ENCODE data around the gene TICAM2.
A peak's percentile ranks its signal among the peaks of the same experiment; 100 is the strongest.

The TICAM2 gene

DNA sequence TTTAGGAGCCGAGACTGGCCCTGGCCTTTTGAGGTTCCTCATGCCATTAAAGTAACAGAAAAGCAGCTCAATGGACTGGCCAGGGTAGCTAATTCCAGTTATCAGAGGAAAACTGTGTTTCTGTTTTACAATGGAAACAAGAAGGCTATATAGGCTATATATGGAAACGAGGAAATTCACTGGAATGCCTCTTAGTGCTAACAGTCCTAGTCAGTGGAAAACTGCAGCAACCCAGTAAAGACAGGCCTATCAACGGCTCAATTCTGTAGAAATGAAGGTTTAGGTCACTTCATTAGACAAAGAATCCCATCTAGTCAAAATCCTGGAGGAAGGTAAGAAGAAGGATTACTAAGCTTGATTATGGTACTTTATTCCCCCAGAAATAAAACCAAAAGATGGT is 3.2 kb upstream of the TICAM2 start:
- H3K27me3 ChIP-seq (ENCODE audit: control insufficient read depth, insufficient read depth, low read length) = no peaks in the 10 kb centered on the region
- H3K36me3 ChIP-seq (ENCODE audit: control insufficient read depth, low read depth, low read length) = no peaks in the 10 kb centered on the region
- H3K9me3 ChIP-seq (ENCODE audit: control insufficient read depth, low read depth, low read length) = no peaks in the 10 kb centered on the region
- H3K9ac ChIP-seq (ENCODE audit: low read length) = no peak overlapping the region
- peaks cover 7% of the 10 kb centered on the region for H3K4me1 ChIP-seq (ENCODE audit: control insufficient read depth, low read depth, low read length)
- no peak overlapping the region for H3K4me3 ChIP-seq (ENCODE audit: low read length)
- no peak overlapping the region for H3K27ac ChIP-seq (ENCODE audit: low read length)

DNA sequence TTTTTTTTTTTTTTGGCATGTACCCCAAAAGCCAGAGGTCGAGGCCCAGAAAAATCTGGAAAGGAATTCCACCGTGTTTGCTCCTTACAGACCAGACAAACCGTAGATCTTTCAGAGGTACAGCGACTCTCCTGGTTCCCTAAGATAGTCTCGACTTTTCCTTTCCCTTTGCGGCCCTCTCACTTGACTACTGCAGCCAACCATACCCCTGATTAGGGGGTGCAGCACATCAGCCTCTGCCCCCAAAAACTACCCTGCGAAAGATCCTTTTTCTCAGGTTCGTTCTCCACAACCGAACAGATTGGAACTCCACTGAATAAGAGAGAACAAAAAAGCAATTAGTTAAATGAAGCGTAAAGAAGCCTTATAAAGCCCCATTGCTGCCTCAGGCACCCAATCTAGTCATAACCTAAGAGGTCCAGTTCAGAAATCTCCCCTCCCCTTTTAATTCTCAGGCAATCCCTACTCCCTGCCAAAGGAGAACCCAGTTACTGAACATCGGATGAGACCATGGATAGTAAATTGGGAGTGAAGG is 379 bp upstream of the TICAM2 start:
- Histone ChIP-seq H3K4me1 (ENCODE audit: control insufficient read depth, low read depth, low read length) (peaks cover 4% of the 10 kb centered on the region), H3K36me3 (ENCODE audit: control insufficient read depth, low read depth, low read length) (no peaks in the 10 kb centered on the region), H3K9ac (ENCODE audit: low read length) (no peak overlapping the region), H3K27ac (ENCODE audit: low read length) (no peak overlapping the region), H3K4me3 (ENCODE audit: low read length) (peak overlapping the region; percentile 49), H3K27me3 (ENCODE audit: control insufficient read depth, insufficient read depth, low read length) (no peaks in the 10 kb centered on the region), H3K9me3 (ENCODE audit: control insufficient read depth, low read depth, low read length) (no peaks in the 10 kb centered on the region)

- Histone ChIP-seq H3K4me3 (ENCODE audit: low read length) (no peak overlapping the region), H3K27ac (ENCODE audit: low read length) (no peak overlapping the region), H3K9ac (ENCODE audit: low read length) (no peak overlapping the region), H3K4me1 (ENCODE audit: control insufficient read depth, low read depth, low read length) (peaks cover 4% of the 10 kb centered on the region), H3K36me3 (ENCODE audit: control insufficient read depth, low read depth, low read length) (no peaks in the 10 kb centered on the region), H3K27me3 (ENCODE audit: control insufficient read depth, insufficient read depth, low read length) (no peaks in the 10 kb centered on the region), H3K9me3 (ENCODE audit: control insufficient read depth, low read depth, low read length) (no peaks in the 10 kb centered on the region)
Observed at GRCh38 chr5:115600766-115601165, 1.5 kb downstream of the TICAM2 start.

GRCh38 chr5:115599924-115600323 is 2.4 kb downstream of the TICAM2 start:
- Histone ChIP-seq H3K27ac (ENCODE audit: low read length) (no peak overlapping the region), H3K4me1 (ENCODE audit: control insufficient read depth, low read depth, low read length) (peaks cover 4% of the 10 kb centered on the region), H3K9ac (ENCODE audit: low read length) (no peak overlapping the region), H3K36me3 (ENCODE audit: control insufficient read depth, low read depth, low read length) (no peaks in the 10 kb centered on the region), H3K27me3 (ENCODE audit: control insufficient read depth, insufficient read depth, low read length) (no peaks in the 10 kb centered on the region), H3K9me3 (ENCODE audit: control insufficient read depth, low read depth, low read length) (no peaks in the 10 kb centered on the region), H3K4me3 (ENCODE audit: low read length) (no peak overlapping the region)

DNA sequence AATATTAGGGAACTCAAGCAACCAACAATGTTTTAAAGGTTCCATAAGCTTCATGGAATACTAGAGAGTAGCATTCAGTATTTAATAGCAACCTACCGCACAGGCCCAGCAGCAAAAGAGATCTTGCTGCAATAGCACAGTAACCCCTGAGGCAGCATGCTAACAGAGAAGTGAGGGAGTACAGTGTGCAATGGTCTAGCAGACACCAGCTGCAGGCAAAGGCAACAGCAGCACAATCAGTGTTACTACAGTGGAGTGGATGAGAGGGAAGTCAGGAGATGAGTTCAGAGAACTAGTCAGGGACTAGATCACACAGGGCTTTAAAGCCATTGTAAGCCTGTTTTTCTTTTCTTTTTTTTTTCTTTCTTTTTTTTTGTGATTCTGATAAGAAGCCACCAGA is 2.8 kb downstream of the TICAM2 start:
- Histone ChIP-seq H3K9me3 (ENCODE audit: control insufficient read depth, low read depth, low read length) (no peaks in the 10 kb centered on the region), H3K4me1 (ENCODE audit: control insufficient read depth, low read depth, low read length) (peaks cover 4% of the 10 kb centered on the region), H3K4me3 (ENCODE audit: low read length) (no peak overlapping the region), H3K36me3 (ENCODE audit: control insufficient read depth, low read depth, low read length) (no peaks in the 10 kb centered on the region), H3K27ac (ENCODE audit: low read length) (no peak overlapping the region), H3K27me3 (ENCODE audit: control insufficient read depth, insufficient read depth, low read length) (no peaks in the 10 kb centered on the region), H3K9ac (ENCODE audit: low read length) (no peak overlapping the region)

GRCh38 chr5:115594128-115595047 is 7.9 kb downstream of the TICAM2 start:
- Histone ChIP-seq H3K27ac (ENCODE audit: low read length) (no peak overlapping the region), H3K4me3 (ENCODE audit: low read length) (no peak overlapping the region), H3K27me3 (ENCODE audit: control insufficient read depth, insufficient read depth, low read length) (no peaks in the 10 kb centered on the region), H3K4me1 (ENCODE audit: control insufficient read depth, low read depth, low read length) (no peaks in the 10 kb centered on the region), H3K36me3 (ENCODE audit: control insufficient read depth, low read depth, low read length) (no peaks in the 10 kb centered on the region), H3K9ac (ENCODE audit: low read length) (no peak overlapping the region), H3K9me3 (ENCODE audit: control insufficient read depth, low read depth, low read length) (no peaks in the 10 kb centered on the region)

DNA sequence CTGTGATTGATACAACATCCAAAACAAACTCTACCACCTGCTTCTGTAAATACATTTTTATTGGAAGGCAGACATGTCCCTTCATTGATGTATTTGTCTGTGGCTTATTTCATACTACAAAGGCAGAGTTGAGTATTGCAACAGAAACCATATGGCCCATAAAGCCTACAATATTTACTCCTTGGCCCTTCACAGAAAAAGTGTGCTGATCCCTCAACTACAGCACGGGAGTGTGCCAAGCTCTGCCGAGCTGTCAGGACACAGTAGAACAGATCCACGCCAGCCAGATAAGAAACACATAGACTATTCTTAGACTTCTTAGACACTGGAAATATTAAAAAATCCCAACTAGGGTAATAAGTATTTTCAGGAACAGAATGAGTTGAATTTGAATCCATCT is 13.2 kb downstream of the TICAM2 start:
- Histone ChIP-seq H3K4me3 (ENCODE audit: low read length) (no peak overlapping the region), H3K36me3 (ENCODE audit: control insufficient read depth, low read depth, low read length) (no peaks in the 10 kb centered on the region), H3K9me3 (ENCODE audit: control insufficient read depth, low read depth, low read length) (no peaks in the 10 kb centered on the region), H3K9ac (ENCODE audit: low read length) (no peak overlapping the region), H3K27ac (ENCODE audit: low read length) (no peak overlapping the region), H3K27me3 (ENCODE audit: control insufficient read depth, insufficient read depth, low read length) (no peaks in the 10 kb centered on the region), H3K4me1 (ENCODE audit: control insufficient read depth, low read depth, low read length) (no peaks in the 10 kb centered on the region)

DNA sequence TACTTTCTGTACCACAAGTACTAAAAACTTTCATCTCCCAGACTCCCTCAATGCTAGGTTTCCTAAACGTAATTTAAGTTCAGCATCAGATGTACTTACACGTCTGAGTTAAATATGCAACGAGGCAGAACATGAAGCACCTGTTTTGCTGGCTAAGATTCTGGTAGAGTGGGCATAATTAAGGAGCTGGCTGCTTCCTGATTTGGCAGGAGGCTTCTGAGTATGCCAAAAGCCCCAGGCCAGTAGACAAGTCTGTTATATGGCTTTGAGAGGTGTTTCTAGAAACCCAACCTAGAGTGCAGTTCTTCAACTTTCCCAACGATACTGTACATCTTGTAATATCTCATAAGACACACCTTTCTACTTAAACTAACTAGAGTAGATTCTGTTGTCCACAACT is 13.6 kb downstream of the TICAM2 start:
- Histone ChIP-seq H3K4me1 (ENCODE audit: control insufficient read depth, low read depth, low read length) (no peaks in the 10 kb centered on the region), H3K27ac (ENCODE audit: low read length) (no peak overlapping the region), H3K36me3 (ENCODE audit: control insufficient read depth, low read depth, low read length) (no peaks in the 10 kb centered on the region), H3K9ac (ENCODE audit: low read length) (no peak overlapping the region), H3K27me3 (ENCODE audit: control insufficient read depth, insufficient read depth, low read length) (no peaks in the 10 kb centered on the region), H3K4me3 (ENCODE audit: low read length) (no peak overlapping the region), H3K9me3 (ENCODE audit: control insufficient read depth, low read depth, low read length) (no peaks in the 10 kb centered on the region)

DNA sequence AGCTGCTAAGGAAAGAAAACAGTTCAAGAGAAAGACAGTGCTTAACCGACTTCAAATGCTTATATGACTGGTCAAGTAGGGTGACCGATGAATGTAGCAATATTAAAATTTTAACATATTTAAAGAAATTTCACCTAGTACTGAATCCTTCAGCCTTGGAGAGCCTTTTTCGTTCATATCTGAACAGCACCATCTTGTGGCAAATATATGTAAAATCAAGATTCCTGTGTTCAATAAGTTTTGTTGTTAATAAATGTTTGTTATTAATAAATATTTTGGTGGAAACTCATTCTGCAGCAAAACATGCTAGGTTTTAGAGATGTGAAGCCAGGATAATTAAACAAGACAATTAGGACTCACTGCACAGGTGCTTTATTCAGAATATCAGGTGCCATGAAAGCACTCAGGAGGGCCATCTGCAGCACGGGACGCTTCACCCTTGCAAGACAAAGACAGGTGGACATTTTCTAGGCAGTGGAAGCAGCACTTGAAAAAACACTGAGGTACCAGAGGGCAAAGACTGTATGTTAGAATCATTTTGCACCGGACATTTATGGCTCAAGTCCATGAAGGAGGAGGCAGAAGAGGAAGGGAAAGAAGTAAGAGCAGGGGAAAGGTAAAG is 15.6 kb downstream of the TICAM2 start:
- H3K4me1 ChIP-seq (ENCODE audit: control insufficient read depth, low read depth, low read length) = no peaks in the 10 kb centered on the region
- H3K36me3 ChIP-seq (ENCODE audit: control insufficient read depth, low read depth, low read length) = no peaks in the 10 kb centered on the region
- no peak overlapping the region for H3K4me3 ChIP-seq (ENCODE audit: low read length)
- no peak overlapping the region for H3K9ac ChIP-seq (ENCODE audit: low read length)
- no peaks in the 10 kb centered on the region for H3K9me3 ChIP-seq (ENCODE audit: control insufficient read depth, low read depth, low read length)
- H3K27ac ChIP-seq (ENCODE audit: low read length) = no peak overlapping the region
- no peaks in the 10 kb centered on the region for H3K27me3 ChIP-seq (ENCODE audit: control insufficient read depth, insufficient read depth, low read length)

DNA sequence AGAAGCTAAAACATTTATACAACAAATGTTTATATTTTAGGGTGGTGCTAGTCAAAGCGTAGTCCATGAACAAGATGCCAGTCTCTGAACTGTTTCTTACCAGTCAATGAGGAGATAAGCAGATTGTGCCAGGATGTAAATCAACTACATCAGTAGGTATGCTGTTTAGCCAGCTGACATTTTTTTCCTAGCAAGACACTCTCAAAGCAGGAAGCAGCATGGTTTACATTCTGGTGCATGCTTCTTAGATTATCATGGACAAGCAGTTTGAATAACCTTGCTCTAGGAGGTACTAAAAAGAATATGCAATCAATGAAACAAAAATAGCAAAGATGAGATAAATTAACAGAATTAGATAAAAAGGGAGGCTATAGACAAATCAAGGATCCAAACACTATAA is 17.0 kb downstream of the TICAM2 start:
- Histone ChIP-seq H3K4me3 (ENCODE audit: low read length) (no peak overlapping the region), H3K4me1 (ENCODE audit: control insufficient read depth, low read depth, low read length) (no peaks in the 10 kb centered on the region), H3K9me3 (ENCODE audit: control insufficient read depth, low read depth, low read length) (no peaks in the 10 kb centered on the region), H3K36me3 (ENCODE audit: control insufficient read depth, low read depth, low read length) (no peaks in the 10 kb centered on the region), H3K27ac (ENCODE audit: low read length) (no peak overlapping the region), H3K9ac (ENCODE audit: low read length) (no peak overlapping the region), H3K27me3 (ENCODE audit: control insufficient read depth, insufficient read depth, low read length) (no peaks in the 10 kb centered on the region)

DNA sequence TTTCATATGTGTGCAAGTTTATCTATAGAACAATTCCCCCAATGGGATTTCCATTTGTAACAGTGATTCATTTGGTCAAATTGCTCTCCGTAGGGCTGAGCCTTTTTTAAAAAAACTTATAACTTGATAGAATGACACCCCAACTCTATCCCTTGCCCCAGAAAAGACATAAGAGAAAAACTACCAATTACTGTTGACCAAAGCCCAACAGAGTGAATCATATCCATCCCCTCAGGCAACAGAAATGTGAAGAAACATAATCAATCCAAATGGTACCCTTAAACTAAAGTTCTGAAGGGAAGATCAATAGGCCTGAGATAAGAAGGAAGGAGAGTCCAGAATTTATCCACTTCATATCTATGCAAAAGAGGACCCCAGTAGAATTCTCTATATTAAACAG is 17.8 kb downstream of the TICAM2 start:
- Histone ChIP-seq H3K4me1 (ENCODE audit: control insufficient read depth, low read depth, low read length) (no peaks in the 10 kb centered on the region), H3K36me3 (ENCODE audit: control insufficient read depth, low read depth, low read length) (no peaks in the 10 kb centered on the region), H3K4me3 (ENCODE audit: low read length) (no peak overlapping the region), H3K27ac (ENCODE audit: low read length) (no peak overlapping the region), H3K9me3 (ENCODE audit: control insufficient read depth, low read depth, low read length) (no peaks in the 10 kb centered on the region), H3K27me3 (ENCODE audit: control insufficient read depth, insufficient read depth, low read length) (no peaks in the 10 kb centered on the region), H3K9ac (ENCODE audit: low read length) (no peak overlapping the region)
